K562 (cell line): ENCODE data around the gene SAMD4A. TPM values are rescaled to one million over a fixed set of nuclear protein-coding genes. Genes with fewer than 3 reads are reported as not detected.

Experiments used
- BRF1 ChIP-seq: IDR thresholded peaks from 3 replicates; pipeline ENCODE4 v1.6.1; 2011; ENCODE audit warnings: borderline replicate concordance, mild to moderate bottlenecking; ENCODE audit not compliant: insufficient read length; ENCODE audit errors: extremely low read depth
- DMBX1 ChIP-seq: fragments of 250-450 bp; sonication (Bioruptor Pico); IDR thresholded peaks from 2 replicates; pipeline ENCODE4 v1.8.0; 2022; ENCODE audit warnings: inconsistent platforms, mild to moderate bottlenecking, moderate library complexity, borderline replicate concordance
- ELF4 ChIP-seq: fragments of 450-650 bp; formaldehyde crosslinking; IDR thresholded peaks from 2 replicates; pipeline ENCODE4 v1.4.0; 2022; ENCODE audit warnings: missing genetic modification characterization
- GATAD2A ChIP-seq: fragments of 450-650 bp; IDR thresholded peaks from 2 replicates; pipeline ENCODE4 v1.6.1; 2017
- HDAC1 ChIP-seq, 2 experiments: fragments of 450-650 bp; IDR thresholded peaks; 2 replicates each; pipeline ENCODE4 v1.6.1; 2016 to 2017; ENCODE audit warnings: inconsistent platforms in 1 of 2, mild to moderate bottlenecking in 1 of 2, moderate library complexity in 1 of 2
- NEUROD1 ChIP-seq: fragments of 150-350 bp; IDR thresholded peaks from 2 replicates; pipeline ENCODE4 v1.6.1; 2014; ENCODE audit warnings: borderline replicate concordance, low read length, low read depth; ENCODE audit not compliant: partially characterized antibody
- PPARD ChIP-seq: fragments of 250-450 bp; sonication (Bioruptor Pico); IDR thresholded peaks from 2 replicates; pipeline ENCODE4 v1.8.0; 2022; ENCODE audit warnings: inconsistent platforms, mild to moderate bottlenecking, moderate library complexity
- PTBP1 ChIP-seq: fragments of 200-400 bp; formaldehyde crosslinking; IDR thresholded peaks from 2 replicates; pipeline ENCODE4 v1.6.1; 2017; ENCODE audit warnings: low read depth, low read length
- SMAD3 ChIP-seq: fragments of 450-650 bp; formaldehyde crosslinking; conservative IDR thresholded peaks from 2 replicates; pipeline ENCODE4 v1.4.0; 2020; ENCODE audit warnings: mild to moderate bottlenecking
- SMARCE1 ChIP-seq: fragments of 450-650 bp; IDR thresholded peaks from 2 replicates; pipeline ENCODE4 v1.7.1; 2016; ENCODE audit warnings: mild to moderate bottlenecking
- TAF1 ChIP-seq: IDR thresholded peaks from 2 replicates; pipeline ENCODE4 v1.6.1; 2011; ENCODE audit warnings: mild to moderate bottlenecking, low read length, moderate library complexity; ENCODE audit not compliant: insufficient read depth, control insufficient read depth, severe bottlenecking; ENCODE audit errors: extremely low read depth
- TAF15 ChIP-seq: fragments of 200-400 bp; formaldehyde crosslinking; IDR thresholded peaks from 2 replicates; pipeline ENCODE4 v1.6.1; 2017; ENCODE audit warnings: mild to moderate bottlenecking, low read depth, low read length, moderate library complexity
- USF2 ChIP-seq: sonication (generic); formaldehyde crosslinking; IDR thresholded peaks from 2 replicates; pipeline ENCODE4 v1.5.0; 2020; ENCODE audit warnings: missing genetic modification reagents
- WHSC1 ChIP-seq: IDR thresholded peaks from one replicate; pipeline ENCODE4 v1.6.1; 2012; ENCODE audit warnings: low read length, control low read depth, inconsistent platforms
- YBX1 ChIP-seq: fragments of 450-650 bp; IDR thresholded peaks from 2 replicates; pipeline ENCODE4 v1.7.1; 2016; ENCODE audit warnings: mild to moderate bottlenecking
- ZC3H11A ChIP-seq: IDR thresholded peaks from 2 replicates; pipeline ENCODE4 v1.6.1; 2012; ENCODE audit warnings: low read depth, low read length, improper control_type of control experiment
- ZNF133 ChIP-seq: fragments of 250-450 bp; sonication (Bioruptor Pico); IDR thresholded peaks from 2 replicates; pipeline ENCODE4 v1.4.0; 2020; ENCODE audit warnings: mild to moderate bottlenecking
- ZNF274 ChIP-seq: IDR thresholded peaks from 2 replicates; pipeline ENCODE4 v1.6.1; 2011; ENCODE audit warnings: low read depth, mild to moderate bottlenecking, low read length, moderate library complexity, borderline replicate concordance
- ZNF354B ChIP-seq: fragments of 250-450 bp; sonication (Bioruptor Pico); IDR thresholded peaks from 2 replicates; pipeline ENCODE4 v1.4.0; 2020
- ZNF696 ChIP-seq: fragments of 250-450 bp; sonication (Bioruptor Pico); conservative IDR thresholded peaks from 2 replicates; pipeline ENCODE4 v1.4.0; 2020; ENCODE audit warnings: mild to moderate bottlenecking, moderate library complexity
- polyA plus RNA-seq, 8 experiments: library from polyadenylated mRNA; depleted of rRNA in 4 of 8; stranded (reverse) in 5 of 8; unstranded in 3 of 8; fragments of >200 nt; fragmentation: Nextera tagmentation in 2 of 8; fragmentation: Illumina TruSeq in 1 of 8; extraction: Ambion mirVana in 2 of 8; extraction: Trizol in 1 of 8; gene quantifications; 2 replicates each; pipeline versions ENCODE4 v1.2.1 to v1.2.3, GENCODE V29; 2011 to 2014; ENCODE audit warnings: inconsistent platforms in 1 of 8, missing spikeins in 1 of 8
- total RNA-seq, 7 experiments: library from RNA; depleted of rRNA in 6 of 7; stranded (reverse); fragments of >200 nt in 6 of 7; fragmentation: Illumina TruSeq in 2 of 7; extraction: Trizol in 2 of 7; gene quantifications; 2 replicates each; pipeline versions ENCODE4 v1.2.1 to v1.2.3, GENCODE V29; 2011 to 2021; ENCODE audit warnings: low replicate concordance in 1 of 7
- TF ChIP-seq, protein P1 (sequence below), 3 experiments: IDR thresholded peaks in 2 of 3; conservative IDR thresholded peaks in 1 of 3; 2 replicates each; pipeline ENCODE4 v1.5.1; 2011 to 2012; ENCODE audit warnings: low read length in 3 of 3, mild to moderate bottlenecking in 3 of 3, control low read depth in 2 of 3, improper control_type of control experiment in 1 of 3, inconsistent platforms in 1 of 3, low read depth in 1 of 3, mixed read lengths in 1 of 3, moderate library complexity in 1 of 3; ENCODE audit not compliant: insufficient read depth in 2 of 3
- TF ChIP-seq, protein P2 (sequence below): sonication (generic); formaldehyde crosslinking; IDR thresholded peaks from 2 replicates; pipeline ENCODE4 v1.8.0; 2023; ENCODE audit warnings: mild to moderate bottlenecking, missing genetic modification reagents

Gene SAMD4A
- total and polyA plus RNA-seq, 9 of the 15 experiments (the other 6 are each of a cell fraction or from before 2014, with no cell fraction given), result 0.66 to 6.8 (median 3.3) TPM

- TF ChIP-seq ZNF274 (no peak), ZNF133 (CRISPR knock-in tag) (no peak), BRF1 (no peak), ELF4 (CRISPR knock-in tag) (no peak), SMAD3 (CRISPR knock-in tag) (no peak), NEUROD1 (peak; percentile 58), HDAC1 (IDR thresholded peaks at IDR 0.05) (peak in 1 of 2 experiments; percentile 36; a peak in 1 of 4 replicates), PPARD (no peak), WHSC1 (no peak), USF2 (CRISPR knock-in tag) (no peak), YBX1 (no peak), ZC3H11A (no peak), TAF1 (no peak), DMBX1 (CRISPR knock-in tag) (0 out of 2 replicates have a peak, but pooled peaks have one; percentile 18), ZNF354B (no peak), PTBP1 (no peak), SMARCE1 (peak; percentile 85; the same call in 1 of the 2 replicates), ZNF696 (no peak), GATAD2A (no peak), TAF15 (no peak)
- TF ChIP-seq, protein P1, sequence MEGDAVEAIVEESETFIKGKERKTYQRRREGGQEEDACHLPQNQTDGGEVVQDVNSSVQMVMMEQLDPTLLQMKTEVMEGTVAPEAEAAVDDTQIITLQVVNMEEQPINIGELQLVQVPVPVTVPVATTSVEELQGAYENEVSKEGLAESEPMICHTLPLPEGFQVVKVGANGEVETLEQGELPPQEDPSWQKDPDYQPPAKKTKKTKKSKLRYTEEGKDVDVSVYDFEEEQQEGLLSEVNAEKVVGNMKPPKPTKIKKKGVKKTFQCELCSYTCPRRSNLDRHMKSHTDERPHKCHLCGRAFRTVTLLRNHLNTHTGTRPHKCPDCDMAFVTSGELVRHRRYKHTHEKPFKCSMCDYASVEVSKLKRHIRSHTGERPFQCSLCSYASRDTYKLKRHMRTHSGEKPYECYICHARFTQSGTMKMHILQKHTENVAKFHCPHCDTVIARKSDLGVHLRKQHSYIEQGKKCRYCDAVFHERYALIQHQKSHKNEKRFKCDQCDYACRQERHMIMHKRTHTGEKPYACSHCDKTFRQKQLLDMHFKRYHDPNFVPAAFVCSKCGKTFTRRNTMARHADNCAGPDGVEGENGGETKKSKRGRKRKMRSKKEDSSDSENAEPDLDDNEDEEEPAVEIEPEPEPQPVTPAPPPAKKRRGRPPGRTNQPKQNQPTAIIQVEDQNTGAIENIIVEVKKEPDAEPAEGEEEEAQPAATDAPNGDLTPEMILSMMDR (IDR thresholded peaks at IDR 0.05 in 2 of 3, conservative IDR thresholded peaks at IDR 0.05 in 1 of 3; ENCODE audit: insufficient read depth in 2 of 3, low read depth in 1 of 3, low read length in 3 of 3), result no peak
- TF ChIP-seq, protein P2, sequence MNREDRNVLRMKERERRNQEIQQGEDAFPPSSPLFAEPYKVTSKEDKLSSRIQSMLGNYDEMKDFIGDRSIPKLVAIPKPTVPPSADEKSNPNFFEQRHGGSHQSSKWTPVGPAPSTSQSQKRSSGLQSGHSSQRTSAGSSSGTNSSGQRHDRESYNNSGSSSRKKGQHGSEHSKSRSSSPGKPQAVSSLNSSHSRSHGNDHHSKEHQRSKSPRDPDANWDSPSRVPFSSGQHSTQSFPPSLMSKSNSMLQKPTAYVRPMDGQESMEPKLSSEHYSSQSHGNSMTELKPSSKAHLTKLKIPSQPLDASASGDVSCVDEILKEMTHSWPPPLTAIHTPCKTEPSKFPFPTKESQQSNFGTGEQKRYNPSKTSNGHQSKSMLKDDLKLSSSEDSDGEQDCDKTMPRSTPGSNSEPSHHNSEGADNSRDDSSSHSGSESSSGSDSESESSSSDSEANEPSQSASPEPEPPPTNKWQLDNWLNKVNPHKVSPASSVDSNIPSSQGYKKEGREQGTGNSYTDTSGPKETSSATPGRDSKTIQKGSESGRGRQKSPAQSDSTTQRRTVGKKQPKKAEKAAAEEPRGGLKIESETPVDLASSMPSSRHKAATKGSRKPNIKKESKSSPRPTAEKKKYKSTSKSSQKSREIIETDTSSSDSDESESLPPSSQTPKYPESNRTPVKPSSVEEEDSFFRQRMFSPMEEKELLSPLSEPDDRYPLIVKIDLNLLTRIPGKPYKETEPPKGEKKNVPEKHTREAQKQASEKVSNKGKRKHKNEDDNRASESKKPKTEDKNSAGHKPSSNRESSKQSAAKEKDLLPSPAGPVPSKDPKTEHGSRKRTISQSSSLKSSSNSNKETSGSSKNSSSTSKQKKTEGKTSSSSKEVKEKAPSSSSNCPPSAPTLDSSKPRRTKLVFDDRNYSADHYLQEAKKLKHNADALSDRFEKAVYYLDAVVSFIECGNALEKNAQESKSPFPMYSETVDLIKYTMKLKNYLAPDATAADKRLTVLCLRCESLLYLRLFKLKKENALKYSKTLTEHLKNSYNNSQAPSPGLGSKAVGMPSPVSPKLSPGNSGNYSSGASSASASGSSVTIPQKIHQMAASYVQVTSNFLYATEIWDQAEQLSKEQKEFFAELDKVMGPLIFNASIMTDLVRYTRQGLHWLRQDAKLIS (CRISPR knock-in tag), result no peak
Measured at GRCh38 chr14:54737132-54737711, 170.3 kb downstream of the SAMD4A start (continued).
